Osteoblast (primary cell): Measurements from ENCODE around the gene CCDC167. TPM values are rescaled to one million over a fixed set of nuclear protein-coding genes. Genes with fewer than 3 reads are reported as not detected.
A peak's percentile ranks its signal among the peaks of the same experiment; 100 is the strongest.

Experiments used
- DNase-seq: peaks from one replicate; pipeline ENCODE4 v3.0.0; 2011; ENCODE audit warnings: low spot score, mixed read lengths; ENCODE audit not compliant: insufficient read length; ENCODE audit errors: missing footprints
- H2AFZ ChIP-seq: 2 replicates; pipeline ENCODE4 v1.6.0; 2011; ENCODE audit warnings: mild to moderate bottlenecking, low read length
- H3K27ac ChIP-seq: 2 replicates; pipeline ENCODE4 v1.5.1; 2011; ENCODE audit warnings: mild to moderate bottlenecking, low read depth, low read length, moderate library complexity
- H3K27me3 ChIP-seq: 2 replicates; pipeline ENCODE4 v1.6.0; 2012; ENCODE audit warnings: mild to moderate bottlenecking, control low read depth, inconsistent platforms, low read length, moderate library complexity; ENCODE audit not compliant: insufficient read depth
- H3K36me3 ChIP-seq: 2 replicates; pipeline ENCODE4 v1.5.1; 2011; ENCODE audit warnings: mild to moderate bottlenecking, low read length, control low read depth, moderate library complexity; ENCODE audit not compliant: insufficient read depth
- H3K4me1 ChIP-seq: 2 replicates; pipeline ENCODE4 v1.5.1; 2011; ENCODE audit warnings: mild to moderate bottlenecking, low read length, control low read depth, moderate library complexity; ENCODE audit not compliant: insufficient read depth
- H3K4me2 ChIP-seq: 2 replicates; pipeline ENCODE4 v1.6.0; 2011; ENCODE audit warnings: mild to moderate bottlenecking, low read length; ENCODE audit not compliant: insufficient read depth
- H3K4me3 ChIP-seq: fragments of 200-600 bp; sonication (generic); 3 replicates; pipeline ENCODE4 v1.5.1; 2012; ENCODE audit warnings: mild to moderate bottlenecking, low read length, inconsistent platforms; ENCODE audit not compliant: insufficient read depth
- H3K79me2 ChIP-seq: 2 replicates; pipeline ENCODE4 v1.6.0; 2012; ENCODE audit warnings: mild to moderate bottlenecking, low read length, control low read depth, inconsistent platforms; ENCODE audit not compliant: insufficient read depth
- H3K9me3 ChIP-seq: 2 replicates; pipeline ENCODE4 v1.5.1; 2011; ENCODE audit warnings: low read depth, low read length, control low read depth
- H4K20me1 ChIP-seq: 2 replicates; pipeline ENCODE4 v1.6.0; 2012; ENCODE audit warnings: mild to moderate bottlenecking, low read length, control low read depth; ENCODE audit not compliant: insufficient read depth
- CTCF ChIP-seq: IDR thresholded peaks from 2 replicates; pipeline ENCODE4 v1.5.1; 2011; ENCODE audit warnings: mild to moderate bottlenecking, low read depth, low read length, moderate library complexity; ENCODE audit errors: extremely low read depth
- total RNA-seq: library from RNA; depleted of rRNA; stranded (reverse); fragments of >200 nt; gene quantifications from 2 replicates; pipeline ENCODE4 v1.2.3, GENCODE V29; 2012

Gene CCDC167
- total RNA-seq, 1 donor: 14.8 TPM

GRCh38 chr6:37495244-37495934 is 4.3 kb downstream of the CCDC167 start:
- Histone ChIP-seq H3K9me3 (no peaks in the 10 kb centered on the region), H4K20me1 (peaks cover 15% of the 10 kb centered on the region), H3K27ac (no peak overlapping the region), H3K4me2 (no peak overlapping the region), H2AFZ (no peak overlapping the region), H3K79me2 (peaks cover 12% of the 10 kb centered on the region), H3K4me1 (peaks cover 6% of the 10 kb centered on the region), H3K4me3 (no peak overlapping the region), H3K36me3 (no peaks in the 10 kb centered on the region), H3K27me3 (no peaks in the 10 kb centered on the region)
- no peak for TF ChIP-seq CTCF
- no peak for DNase-seq

- Histone ChIP-seq H3K4me2 (no peak overlapping the region), H4K20me1 (peaks cover 22% of the 10 kb centered on the region)
Measured at GRCh38 chr6:37493661-37493995, 6.1 kb downstream of the CCDC167 start.

DNA sequence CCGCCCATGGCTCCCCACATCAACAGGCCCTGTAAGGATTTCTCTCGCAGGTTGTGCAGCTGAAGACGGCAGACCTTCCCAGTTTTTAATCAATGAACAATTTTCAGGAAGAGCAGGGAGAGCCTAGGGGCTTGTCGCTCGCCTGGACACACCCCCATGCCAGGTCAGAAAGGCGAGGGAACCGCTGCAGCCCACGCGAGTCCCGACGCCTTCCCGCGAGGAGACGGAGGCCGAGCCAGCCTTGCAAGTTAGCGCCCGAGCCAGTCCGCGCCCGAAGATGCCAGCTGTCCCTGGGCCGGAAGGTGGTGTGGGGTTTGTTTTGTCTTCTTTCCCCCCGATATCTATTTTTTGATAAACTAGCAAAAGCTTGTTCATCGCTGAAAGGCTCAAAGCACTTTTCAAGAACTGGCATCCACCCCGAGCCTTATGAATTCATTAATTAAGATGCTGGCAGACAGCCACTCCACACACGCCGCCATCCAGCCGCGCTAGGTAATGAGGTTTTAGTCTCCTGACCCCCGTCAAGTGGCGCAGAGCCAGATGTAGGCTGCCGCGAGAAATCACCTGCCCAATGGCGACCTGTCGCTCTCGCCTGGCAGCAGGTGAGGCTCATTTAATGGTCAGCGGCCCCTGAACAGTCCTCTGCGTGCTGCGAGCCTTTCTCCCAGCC is 6.6 kb downstream of the CCDC167 start:
- Histone ChIP-seq H3K4me3 (no peak overlapping the region), H3K4me2 (no peak overlapping the region), H3K36me3 (no peaks in the 10 kb centered on the region), H3K9me3 (no peaks in the 10 kb centered on the region), H3K27me3 (no peaks in the 10 kb centered on the region), H3K4me1 (peaks cover 3% of the 10 kb centered on the region), H3K27ac (no peak overlapping the region), H4K20me1 (peaks cover 22% of the 10 kb centered on the region), H2AFZ (no peak overlapping the region), H3K79me2 (peaks cover 7% of the 10 kb centered on the region)
- peak; percentile 38 for DNase-seq
- no peak for TF ChIP-seq CTCF

More at GRCh38 chr6:37493661-37493995, 6.1 kb downstream of the CCDC167 start:
- peak; percentile 25 for DNase-seq
- Histone ChIP-seq H3K27ac (no peak overlapping the region), H3K9me3 (no peaks in the 10 kb centered on the region), H3K36me3 (no peaks in the 10 kb centered on the region), H3K4me3 (no peak overlapping the region), H2AFZ (no peak overlapping the region), H3K27me3 (no peaks in the 10 kb centered on the region), H3K4me1 (peaks cover 3% of the 10 kb centered on the region), H3K79me2 (peaks cover 8% of the 10 kb centered on the region)
- no peak for TF ChIP-seq CTCF

- Histone ChIP-seq H3K4me1 (peaks cover 3% of the 10 kb centered on the region), H3K4me3 (no peak overlapping the region), H4K20me1 (peaks cover 22% of the 10 kb centered on the region), H3K4me2 (no peak overlapping the region), H3K36me3 (no peaks in the 10 kb centered on the region), H2AFZ (no peak overlapping the region), H3K79me2 (peaks cover 7% of the 10 kb centered on the region), H3K9me3 (no peaks in the 10 kb centered on the region), H3K27me3 (no peaks in the 10 kb centered on the region), H3K27ac (no peak overlapping the region)
- TF ChIP-seq CTCF: no peak
- DNase-seq: no peak
Measured at GRCh38 chr6:37492236-37492972, 7.3 kb downstream of the CCDC167 start.
